Stimulated activated CD8-positive, alpha-beta memory T cell treated with anti-CD3 and anti-CD28 coated beads, Interleukin-2, amount 100 ng/mL, for 1 hour (primary cell): ENCODE data around the gene ZFR2.
A peak's percentile ranks its signal among the peaks of the same experiment; 100 is the strongest.
"Not testable (repeated sequence)": the region's sequence is repeated elsewhere in the genome, so short reads cannot be mapped to it uniquely, and the experiment has no call there.

Experiments
- DNase-seq, 2 donors: peaks; one replicate each; pipeline ENCODE4 v3.0.0-alpha.2; 2020; ENCODE audit warnings: low read depth in 2 of 2

The ZFR2 gene

DNA sequence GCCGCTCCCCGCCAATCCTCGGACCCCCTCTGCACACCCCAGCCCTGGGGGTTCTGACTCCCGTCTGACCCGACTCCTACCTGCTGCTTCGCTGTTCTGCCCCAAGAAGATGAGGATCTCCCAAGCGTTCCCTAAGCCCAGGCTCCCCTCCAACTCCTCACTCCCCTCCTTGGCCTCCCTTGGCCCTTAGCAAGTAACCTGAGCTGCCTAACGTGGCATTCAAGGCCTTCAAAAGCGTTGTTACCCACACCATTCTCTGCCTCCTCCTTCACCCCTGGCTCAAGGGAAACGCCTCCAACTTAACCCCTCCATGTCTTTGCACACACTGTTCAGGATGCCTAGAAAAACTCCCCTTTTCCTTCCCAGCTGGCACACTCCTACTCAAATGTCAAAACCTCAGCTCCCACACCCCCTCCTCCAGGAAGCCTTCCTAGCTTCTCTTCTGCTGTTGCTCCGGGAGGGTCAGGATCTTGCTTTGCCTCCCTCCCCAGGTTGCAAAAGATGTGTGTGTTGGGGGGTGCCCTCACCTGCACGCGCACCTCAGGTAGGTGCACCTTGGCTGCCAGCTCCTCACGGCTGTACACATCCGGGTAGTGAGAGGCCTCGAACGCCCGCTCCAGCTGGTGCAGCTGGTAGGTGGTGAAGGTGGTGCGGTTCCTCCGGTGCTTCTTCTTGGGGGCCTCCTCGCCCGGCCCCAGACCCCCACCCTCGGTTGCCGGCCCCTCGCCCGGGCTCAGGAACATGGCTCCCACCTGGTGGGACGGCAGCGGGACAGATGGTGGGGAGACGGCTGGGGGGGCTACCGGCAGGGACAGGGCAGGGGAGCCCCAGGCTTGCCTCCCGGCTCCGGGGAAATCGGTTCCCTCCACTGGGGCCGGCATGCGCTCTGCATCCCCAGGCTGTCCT is 97.6 kb downstream of the ZFR2 start:
- no peak for DNase-seq

DNA sequence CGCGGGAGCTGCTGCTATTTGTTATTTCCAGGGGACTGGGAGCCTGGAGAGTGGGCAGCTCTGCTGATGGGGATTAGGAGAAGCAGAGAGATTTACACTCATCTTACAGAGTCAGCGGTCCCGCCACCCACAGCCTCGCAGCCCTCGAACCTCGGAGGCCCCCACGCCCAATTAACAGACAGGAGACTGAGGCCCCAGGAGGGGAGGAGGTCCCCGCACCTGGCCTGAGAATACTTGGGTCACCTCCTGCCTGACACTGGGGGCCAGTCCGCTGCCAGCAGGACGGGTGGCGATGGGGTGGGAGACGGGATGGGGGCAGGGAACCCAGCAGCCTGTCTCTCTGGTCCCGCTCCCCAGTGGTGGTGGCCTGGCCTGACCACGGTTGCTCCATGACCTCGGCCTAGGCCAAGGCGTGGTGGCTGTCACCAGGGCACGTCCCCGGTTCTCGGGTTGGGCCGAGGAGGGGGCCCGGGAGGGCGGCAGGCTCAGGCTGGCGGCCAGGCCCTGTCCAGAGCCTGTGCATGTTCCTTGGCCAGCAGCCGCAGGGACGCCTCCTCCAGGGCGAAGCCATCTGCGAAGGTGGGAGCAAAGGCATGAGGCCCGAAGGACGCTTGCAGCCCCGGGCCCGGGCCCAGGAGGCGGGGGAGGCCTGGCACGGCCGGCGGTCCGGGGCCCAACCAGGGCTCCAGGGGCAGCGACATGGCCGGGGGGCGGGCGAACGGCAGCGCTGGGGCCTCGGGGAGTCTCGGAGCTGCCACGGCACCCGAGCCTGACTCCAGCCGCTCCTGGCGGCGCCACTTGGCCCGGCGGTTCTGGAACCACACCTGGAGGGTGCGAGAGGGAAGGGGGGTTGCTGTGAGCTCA is 98.5 kb downstream of the ZFR2 start:
- DNase-seq: no peak

DNA sequence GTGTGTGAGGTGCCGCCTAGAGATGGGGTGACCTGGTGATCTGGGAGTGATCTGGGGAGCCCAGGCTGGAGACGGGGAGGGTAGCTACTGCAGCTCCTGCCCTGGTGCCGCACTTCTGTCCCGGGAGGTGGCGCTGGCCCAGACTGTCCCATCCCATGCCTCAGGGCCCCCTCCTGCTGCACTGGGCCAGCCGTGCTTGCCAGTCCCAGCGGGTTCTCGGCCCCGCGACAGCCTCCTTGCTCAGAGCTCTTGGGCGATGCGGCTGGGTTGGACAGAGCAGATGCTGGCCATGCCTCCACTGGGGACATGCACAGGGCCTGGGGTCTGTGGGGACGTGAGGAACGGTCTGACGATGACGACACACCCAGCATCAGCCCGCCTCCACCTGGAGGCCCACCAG is 99.3 kb downstream of the ZFR2 start:
- no peak for DNase-seq

DNA sequence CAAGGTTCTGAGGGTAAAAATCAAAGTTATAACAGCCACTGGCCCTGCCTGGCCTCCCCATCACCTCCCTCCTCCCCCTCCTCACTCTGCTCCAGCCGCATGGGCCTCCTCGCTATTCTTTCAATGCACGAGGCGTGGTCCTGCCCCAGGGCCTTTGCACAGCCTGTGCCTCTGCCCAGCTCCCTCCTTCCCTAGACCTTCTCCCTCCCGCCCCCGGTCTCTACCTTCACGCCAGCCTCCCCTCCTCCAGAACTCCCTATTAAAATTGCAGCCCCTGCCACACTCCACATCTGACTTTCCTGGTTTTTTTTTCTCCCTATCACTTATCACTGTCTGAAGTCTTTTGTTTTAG is 100.1 kb downstream of the ZFR2 start:
- DNase-seq: no peak

DNA sequence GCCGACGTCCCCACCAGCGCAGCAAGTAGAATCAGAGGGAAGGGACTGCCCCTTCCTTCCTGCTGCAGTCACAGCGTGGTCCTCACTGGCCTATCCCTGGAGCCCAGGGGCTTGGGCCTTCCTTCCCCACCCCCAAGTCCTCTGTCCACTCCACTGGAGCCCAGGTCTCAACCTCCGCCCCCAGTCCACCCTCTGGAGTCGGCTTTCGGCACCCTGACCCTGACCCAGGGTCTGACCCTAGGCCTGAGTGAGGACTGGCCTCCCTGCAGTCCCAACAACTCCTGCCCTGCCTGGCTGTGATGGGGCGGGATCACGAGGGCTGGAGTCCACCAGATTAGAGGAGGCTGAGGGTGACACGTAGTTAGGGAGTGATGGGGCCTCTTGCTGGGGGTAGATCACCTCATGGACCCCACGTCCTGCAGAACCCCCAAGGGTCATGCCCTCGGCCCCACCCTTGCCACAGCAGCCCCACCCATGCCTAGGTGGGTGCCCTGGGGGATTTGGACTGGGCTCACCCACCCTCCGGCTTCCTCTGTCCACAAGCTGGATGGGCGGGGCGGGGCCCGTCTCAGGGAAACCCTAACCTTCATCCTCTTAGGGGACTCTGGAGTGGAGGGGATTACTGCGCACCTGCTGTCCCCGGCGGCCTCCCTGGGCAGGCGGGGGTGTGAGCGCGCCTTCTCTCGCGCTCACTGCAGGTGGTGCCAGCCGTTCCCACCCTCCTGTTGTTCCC is 100.7 kb downstream of the ZFR2 start:
- DNase-seq: no peak

DNA sequence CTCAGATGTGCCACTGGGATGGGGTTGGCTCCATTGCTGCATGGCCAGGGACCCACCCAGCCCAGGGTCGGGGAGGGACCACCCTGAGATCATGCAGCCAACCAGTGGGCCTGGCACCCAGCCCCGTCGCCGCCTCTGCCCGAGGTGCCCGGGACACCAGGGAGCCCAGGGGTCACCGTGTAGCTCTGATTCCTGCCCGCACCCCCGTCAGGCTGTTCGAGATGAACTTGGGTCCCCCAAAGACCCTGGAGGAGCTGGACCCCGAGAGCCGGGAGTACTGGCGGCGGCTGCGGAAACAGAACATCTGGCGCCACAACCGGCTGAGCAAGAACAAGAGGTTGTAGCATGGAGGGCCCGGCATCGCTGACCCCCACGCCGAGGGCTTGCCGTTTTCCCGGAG is 101.8 kb downstream of the ZFR2 start:
- DNase-seq: no peak

DNA sequence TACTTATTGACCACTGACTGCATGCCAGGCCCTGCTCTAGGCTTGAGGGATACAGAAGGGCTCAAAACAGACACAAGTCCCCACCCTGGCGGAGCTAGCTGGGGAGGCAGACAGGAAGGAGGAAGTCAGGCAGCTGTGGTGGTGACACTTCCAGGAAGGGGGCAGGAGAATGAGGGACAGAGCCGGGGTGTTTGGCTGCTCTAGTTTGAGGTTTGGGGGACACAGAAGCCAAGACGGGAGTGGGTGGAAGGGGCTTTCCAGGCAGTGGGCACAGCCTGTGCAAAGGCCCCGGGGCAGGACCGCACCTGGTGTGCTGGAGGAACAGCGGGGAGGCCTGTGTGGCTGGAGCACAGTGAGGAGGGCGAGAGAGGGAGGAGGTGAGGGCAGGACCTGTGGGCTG is 102.3 kb downstream of the ZFR2 start:
- no peak for DNase-seq

DNA sequence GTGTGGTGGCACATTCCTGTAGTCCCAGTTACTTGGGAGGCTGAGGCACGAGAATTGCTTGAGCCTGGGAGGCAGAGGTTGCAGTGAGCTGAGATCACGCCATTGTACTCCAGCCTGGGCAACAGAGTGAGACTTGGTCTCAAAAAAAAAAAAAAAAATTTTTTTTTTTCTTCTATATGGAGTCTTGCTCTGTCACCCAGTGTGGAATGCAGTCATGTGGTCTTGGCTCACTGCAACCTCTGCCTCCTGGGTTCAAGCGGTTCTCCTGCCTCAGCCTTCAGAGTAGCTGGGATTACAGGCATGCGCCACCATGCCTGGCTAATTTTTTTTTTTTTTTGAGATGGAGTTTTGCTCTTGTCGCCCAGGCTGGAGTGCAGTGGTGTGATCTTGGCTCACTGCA is 103.1 kb downstream of the ZFR2 start:
- not testable (repeated sequence) for DNase-seq

DNA sequence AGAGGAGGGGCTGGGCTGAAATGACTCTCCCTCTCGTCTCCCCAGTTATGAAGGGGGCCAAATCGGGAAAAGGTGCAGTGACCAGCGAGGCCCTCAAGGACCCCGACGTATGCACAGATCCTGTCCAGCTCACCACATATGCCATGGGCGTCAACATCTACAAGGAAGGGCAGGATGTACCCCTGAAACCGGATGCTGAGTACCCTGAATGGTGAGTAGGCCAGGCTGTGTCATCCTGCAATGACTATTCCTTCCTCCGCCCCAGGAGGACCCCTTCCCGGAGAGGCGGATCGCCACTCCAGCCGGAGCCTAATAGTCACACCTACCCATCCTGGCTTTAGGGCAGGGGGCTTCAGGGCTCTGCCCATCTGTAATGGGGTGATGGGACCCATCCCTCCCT is 103.7 kb downstream of the ZFR2 start:
- no peak for DNase-seq

DNA sequence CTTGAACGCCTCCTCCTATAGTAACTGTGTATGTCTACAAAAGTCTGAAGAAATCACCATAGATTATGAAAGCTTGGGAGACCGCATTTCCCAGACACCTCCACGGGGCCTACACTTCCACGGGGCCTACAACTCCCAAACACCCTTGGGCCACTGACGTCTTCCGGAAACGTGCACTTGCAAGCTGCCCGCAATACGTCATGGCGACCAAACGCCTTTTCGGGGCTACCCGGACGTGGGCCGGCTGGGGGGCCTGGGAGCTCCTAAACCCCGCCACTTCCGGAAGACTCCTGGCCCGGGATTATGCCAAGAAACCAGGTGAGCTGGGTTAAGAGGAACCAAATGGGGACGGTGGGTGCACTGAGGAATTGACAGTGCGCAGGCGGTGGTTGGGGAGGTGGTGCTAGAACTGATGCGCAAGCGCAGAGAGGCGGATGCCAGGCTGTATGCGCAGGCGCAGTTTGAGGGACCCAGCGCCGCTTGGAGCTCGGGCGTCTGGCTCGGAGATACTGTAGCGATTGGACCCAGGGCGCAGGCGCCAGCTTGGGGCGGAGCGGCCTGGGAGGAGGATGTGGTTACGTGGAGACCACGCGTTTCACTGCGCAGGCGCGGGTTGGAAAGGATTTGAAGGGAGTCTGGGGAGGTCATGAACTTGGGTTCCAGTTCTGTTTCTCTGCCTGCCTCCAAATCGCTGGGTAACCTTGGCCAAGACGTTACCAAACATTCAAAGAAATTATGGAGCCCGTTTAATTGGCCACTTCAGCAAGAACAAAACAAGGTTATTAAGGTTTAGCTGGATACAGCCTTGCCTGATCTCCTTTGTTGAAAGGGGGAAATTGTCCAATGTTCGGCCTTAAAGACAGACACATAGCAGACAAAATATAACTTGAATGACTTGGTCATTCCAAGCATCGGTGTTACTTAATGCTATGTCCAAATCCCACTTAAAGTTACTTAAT is 106.1 kb downstream of the ZFR2 start, which contains the start of gene MRPL54:
Gene MRPL54 (plus strand): TSS at position 182 of the 959 bp plus-strand sequence. CDS start 19 bp downstream, at position 201.
- peak; percentile 99 for DNase-seq

DNA sequence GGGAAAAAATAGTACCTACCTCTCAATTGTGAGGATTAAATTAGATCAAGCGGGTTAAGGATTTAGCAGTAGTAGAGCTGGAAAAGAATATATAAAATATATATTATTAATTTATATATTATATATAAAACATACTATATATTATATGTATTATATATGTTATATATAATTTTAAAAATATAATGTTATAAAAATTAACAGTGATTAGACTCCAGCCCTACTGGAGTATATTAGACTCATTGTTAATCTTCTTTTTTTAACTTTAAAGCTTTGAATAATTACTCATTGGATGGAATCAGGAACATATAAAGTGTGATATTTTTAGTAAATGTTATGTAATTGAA is 106.7 kb downstream of the ZFR2 start:
- DNase-seq: no peak

DNA sequence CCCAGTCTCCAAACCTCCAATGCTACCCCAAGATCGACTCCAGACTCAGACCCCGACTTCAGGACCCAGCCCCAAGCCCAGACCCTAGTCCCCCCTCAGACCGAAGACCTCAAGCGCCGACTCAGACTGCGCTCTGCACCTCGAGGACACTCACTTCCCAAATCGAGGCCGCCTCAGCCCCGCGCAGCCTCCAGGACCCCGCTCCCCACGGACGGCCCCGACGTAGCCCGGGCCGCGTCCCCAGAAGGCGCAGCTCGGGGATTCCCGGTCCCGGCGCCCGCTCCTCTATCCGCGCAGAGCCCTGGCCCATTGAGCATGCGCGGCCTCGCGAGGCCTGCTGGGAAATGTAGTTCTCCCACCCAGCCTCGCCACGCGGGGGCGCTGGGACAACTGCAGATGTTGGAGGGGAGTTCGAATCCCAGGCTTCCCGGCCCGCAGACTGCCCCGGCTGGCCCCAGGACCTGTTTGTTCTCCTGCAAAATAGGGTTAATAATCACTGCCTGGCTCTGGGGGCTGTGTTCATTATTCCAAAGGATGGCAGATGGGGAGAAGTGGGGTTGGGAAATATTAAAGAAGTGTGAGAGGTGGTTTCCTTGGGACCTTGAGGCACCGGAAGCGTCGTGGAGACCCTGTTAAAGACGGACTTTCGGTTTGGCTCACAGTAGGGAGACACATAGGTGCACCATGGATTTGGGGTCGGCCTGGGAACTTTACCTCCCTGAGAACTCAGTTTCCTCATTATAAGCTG is 107.3 kb downstream of the ZFR2 start, which contains the start of gene APBA3:
Gene APBA3 (minus strand): TSS at position 311 of the 748 bp plus-strand sequence. CDS start 1,428 bp downstream, outside the sequence.
- DNase-seq: peak; percentile 90 to 94

DNA sequence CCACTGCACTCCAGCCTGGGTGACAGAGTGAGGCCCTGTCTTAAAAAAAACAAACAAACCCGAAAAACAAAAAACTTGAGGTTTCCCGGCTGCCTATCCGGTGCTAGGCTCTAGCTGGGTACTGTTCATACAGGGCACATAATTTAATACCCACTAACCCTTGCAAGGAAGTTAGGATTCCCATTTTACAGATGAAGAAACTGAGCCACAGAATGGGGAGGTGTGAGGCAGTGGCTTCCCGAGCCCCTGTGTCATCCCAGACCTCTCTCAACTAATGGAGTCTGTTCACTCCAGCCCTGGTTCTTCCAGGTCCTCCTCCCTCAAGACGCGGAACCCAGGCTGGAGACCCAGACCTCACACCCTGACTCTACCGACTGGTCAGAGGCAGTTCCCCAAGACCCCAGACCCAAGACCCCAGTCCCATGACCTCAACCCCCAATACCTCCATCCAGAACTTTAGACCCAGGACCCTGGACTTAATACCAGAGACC is 107.9 kb downstream of the ZFR2 start:
- no peak for DNase-seq

DNA sequence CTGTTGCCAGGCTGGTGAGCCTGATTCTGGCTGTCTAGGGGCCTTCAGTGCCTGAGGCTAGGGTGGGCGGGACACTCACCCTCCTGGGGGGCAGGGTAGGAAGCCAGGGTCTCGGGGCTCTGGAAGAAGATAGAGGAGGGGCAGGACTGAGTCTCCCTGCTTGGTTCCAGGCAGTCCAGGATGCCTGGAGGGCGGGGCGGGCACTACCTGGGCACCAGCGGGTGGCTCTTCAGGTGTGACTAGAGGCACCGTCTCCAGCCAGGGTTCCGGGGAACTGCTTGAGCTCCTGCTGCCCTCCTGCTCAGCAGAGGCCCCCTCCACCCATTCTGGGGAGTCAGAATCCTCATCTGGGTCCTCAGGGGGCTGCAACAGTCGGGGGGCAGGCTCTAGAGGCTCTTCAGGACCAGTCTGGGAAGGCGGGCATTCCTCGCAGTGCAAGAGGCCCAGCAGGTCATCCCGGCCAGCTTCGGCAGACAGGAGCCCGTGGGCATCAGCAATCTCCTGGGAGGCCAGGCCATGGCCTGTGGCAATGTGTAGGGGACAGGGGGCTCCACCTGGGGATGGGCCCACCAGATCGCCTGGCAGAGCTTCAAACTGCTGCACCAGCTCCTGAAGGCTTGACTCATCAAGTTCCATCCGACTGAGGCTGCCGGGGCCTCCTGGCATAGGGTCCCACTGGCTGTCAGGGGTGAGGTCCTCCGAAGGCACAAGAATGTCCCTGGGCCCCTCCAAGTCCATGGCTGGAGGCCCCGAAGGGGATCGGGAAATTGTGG is 109.2 kb downstream of the ZFR2 start:
- DNase-seq: no peak

DNA sequence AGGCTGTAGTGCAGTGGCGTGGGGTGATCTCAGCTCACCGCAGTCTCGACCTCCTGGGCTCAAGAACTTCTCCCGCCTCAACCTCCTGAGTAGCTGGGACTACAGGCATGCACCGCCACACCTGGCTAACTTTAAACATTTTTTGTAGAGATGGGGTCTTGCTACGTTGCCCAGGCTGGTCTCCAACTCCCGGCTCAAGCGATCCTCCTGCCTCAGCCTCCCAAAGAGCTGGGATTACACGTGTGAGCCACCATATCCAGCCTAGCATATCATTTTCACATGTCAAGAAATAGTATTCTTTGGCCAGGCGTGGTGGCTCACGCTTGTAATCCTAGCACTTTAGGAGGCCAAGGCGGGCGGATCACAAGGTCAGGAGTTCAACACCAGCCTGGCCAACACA is 110.5 kb downstream of the ZFR2 start:
- DNase-seq: not testable (repeated sequence)

DNA sequence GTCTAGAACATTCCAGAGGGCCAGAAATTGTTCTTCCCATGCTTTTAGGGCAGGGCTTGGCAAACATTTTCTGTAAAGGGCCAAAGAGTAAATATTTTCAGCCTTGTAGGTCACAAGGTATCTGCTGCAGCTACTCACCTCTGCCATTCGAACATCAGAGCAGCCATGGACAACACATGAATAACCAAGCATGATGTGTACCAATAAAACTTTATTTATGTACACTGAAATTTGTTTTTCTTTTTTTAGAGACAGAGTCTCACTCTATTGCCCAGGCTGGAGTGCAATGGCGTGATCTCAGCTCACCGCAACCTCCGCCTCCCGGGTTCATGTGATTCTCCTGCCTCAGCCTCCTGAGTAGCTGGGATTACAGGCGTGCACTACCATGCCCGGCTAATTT is 111.1 kb downstream of the ZFR2 start:
- not testable (repeated sequence) for DNase-seq
